ENCODE measurements around the gene KATNIP.

Gene KATNIP

DNA sequence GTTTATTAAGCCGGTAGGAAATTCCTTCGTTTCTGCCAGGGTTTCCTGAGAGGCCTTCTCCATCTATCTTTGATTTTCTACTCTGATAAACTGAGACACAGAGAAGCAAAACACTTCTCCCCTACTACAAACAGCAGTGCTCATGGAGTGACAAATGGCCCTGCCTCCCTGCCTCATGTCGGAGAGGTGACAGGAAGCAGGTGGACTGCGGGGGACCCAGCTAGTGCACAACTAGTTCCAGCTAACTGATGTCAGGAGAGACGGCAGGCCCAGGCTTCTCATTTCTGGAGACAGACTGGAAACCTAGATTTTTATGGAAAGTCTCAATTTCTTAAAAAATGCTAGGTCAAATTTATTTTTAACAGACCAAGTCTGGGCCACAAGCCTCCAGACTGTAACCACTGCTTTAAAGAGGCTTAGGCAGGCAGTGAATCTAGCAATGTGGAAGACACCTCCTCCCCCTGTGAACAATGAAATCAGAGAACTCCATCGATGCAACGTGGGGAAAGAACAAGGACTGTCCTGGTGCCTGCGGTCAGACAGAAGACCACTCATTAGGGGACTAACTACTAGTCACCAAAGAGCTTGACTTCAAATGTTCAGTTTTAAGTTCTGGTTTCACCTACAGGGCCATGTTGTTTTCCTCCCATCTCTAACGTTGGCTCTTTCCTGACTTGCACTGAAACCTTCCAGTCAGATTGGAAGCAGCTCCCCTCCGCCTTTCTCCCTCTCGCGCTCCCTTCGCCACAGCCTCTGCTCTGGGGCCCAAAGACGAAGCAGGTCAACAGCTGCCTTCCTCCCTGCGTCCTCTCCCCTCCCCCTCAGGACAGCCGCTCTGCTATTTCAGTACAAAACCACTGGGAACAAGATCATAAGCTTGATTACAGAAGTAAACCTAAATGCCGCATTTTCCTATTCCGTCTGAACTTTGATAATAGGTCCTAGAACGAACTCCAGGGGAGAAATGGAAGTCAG is 17.8 kb upstream of the KATNIP start:
- TF ChIP-seq CTCF (conservative IDR thresholded peaks at IDR 0.05; ENCODE audit: control insufficient read depth, insufficient read depth, low read depth, low read length): no peak
- no peak overlapping the region for H3K4me3 ChIP-seq (ENCODE audit: control insufficient read depth, low read depth, low read length)
- no peak for DNase-seq (ENCODE audit: low read depth)

- no peak overlapping the region for H3K4me3 ChIP-seq (ENCODE audit: control insufficient read depth, low read depth, low read length)
- DNase-seq (ENCODE audit: low read depth): no peak
- no peak for TF ChIP-seq CTCF (conservative IDR thresholded peaks at IDR 0.05; ENCODE audit: control insufficient read depth, insufficient read depth, low read depth, low read length)
Observed at GRCh38 chr16:27534256-27534655, 15.7 kb upstream of the KATNIP start.

DNA sequence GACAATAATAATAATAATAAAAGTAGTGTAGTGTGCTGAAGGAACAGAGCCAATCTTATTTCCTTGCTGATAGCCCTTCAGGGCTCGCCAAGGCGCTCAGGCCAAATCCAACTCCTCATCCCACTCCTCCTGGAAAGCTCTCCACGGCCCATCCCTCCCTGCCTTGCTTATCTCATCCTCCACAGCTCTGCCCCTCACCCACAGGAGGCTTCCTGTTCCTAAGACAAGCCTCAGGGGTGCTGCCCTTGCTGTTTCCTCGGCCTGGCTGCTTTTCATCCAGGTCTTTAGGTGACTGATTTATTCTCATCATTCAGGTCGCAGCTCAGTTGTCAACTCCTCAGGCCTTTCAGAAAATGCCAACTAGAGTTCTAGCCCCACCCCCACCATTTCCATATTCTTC is 11.4 kb upstream of the KATNIP start:
- no peak for DNase-seq (ENCODE audit: low read depth)
- no peak overlapping the region for H3K4me3 ChIP-seq (ENCODE audit: control insufficient read depth, low read depth, low read length)
- no peak for TF ChIP-seq CTCF (conservative IDR thresholded peaks at IDR 0.05; ENCODE audit: control insufficient read depth, insufficient read depth, low read depth, low read length)

DNA sequence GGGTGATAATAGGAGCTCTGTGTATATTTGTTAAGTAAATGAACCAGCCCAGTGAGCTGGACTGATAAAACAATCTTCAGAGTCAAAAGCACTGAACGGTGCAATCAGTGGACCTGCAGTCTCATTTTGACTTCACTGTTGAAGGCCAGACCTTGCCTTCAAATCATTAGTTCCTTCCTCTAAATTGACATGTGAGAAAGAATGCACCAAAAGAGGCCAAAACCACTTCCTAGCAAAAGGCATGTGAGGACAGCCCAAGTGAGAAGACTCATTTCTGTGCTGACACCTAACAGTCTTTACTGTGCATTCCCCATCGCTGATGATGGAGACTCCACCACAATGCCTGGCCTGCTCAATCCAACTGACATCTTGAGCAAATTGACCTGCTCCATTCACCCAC is 10.8 kb upstream of the KATNIP start:
- TF ChIP-seq CTCF (conservative IDR thresholded peaks at IDR 0.05; ENCODE audit: control insufficient read depth, insufficient read depth, low read depth, low read length): no peak
- no peak overlapping the region for H3K4me3 ChIP-seq (ENCODE audit: control insufficient read depth, low read depth, low read length)
- DNase-seq (ENCODE audit: low read depth): peak; percentile 10

GRCh38 chr16:27539636-27540035 is 10.3 kb upstream of the KATNIP start:
- H3K4me3 ChIP-seq (ENCODE audit: control insufficient read depth, low read depth, low read length): no peak overlapping the region
- no peak for TF ChIP-seq CTCF (conservative IDR thresholded peaks at IDR 0.05; ENCODE audit: control insufficient read depth, insufficient read depth, low read depth, low read length)
- no peak for DNase-seq (ENCODE audit: low read depth)

DNA sequence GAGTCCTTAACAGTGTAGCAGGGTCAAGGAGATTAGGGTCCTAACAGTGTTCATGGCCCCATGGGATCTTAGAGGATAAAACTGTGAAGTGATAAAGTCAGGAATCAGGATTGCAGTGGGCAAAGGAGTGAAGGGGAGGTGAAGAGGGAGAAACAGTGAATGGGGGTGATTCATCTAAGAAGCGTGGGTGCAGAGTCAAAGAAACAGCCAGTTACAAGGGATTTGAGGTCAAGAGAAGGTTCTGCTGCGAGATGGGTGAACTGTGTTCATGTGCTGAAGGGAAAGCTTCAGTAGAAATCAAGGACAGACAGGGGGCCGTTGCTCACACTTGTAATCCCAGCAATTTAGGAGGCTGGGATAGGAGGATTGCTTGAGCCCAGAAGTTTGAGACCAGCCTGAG is 6.1 kb upstream of the KATNIP start:
- peak; percentile 33 for DNase-seq (ENCODE audit: low read depth)
- H3K4me3 ChIP-seq (ENCODE audit: control insufficient read depth, low read depth, low read length): no peak overlapping the region
- no peak for TF ChIP-seq CTCF (conservative IDR thresholded peaks at IDR 0.05; ENCODE audit: control insufficient read depth, insufficient read depth, low read depth, low read length)

All from fibroblast of mammary gland (primary cell).